ENCODE measurements around the gene PTH1R.

The PTH1R gene

DNA sequence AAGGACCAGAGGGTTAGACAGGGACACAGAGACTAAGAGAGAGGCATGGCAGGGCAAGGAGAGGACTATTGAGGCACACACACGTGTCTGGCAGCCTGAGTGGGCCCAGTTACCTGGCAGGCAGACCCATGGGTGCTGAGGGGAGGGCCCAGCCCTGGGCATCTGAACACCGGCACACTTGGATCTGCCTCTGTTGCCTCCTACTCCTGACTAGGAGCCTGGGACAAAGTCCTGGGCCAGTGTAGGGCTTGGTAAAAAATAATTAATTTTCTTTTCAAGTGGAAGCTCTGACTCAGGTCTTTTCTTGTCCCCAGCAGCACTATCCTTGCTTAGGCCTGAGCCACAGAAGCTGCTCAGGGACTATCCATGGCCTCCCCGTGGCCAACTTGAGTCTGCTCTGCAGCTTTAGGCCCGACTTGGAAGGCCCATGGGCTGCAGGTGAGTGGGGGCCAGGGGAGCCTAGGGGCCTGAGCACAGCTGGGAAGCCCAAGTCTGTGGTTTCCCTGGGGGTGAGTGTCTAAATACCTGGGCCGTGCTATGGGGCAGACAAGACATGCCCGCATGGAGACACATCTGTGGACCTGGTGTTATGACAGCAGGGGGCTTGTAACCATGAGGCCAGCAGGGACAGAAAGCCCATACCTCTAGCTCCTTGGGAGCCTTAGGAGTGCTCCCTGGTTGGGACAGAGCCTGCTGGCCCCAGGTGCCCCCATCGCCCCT is at the start of gene PTH1R:
PTH1R (plus strand) TSS at position 316 of the 720 bp plus-strand sequence. CDS start 5,839 bp downstream, outside the sequence.
- H3K4me3 Mint-ChIP-seq, result no peak within 1 kb of the TSS
- peaks cover 21% of the 10 kb centered on the region for H3K27me3 Mint-ChIP-seq (ENCODE audit: low read depth, poor library complexity)
- H3K9me3 Mint-ChIP-seq, result no peaks in the 10 kb centered on the region
- TF ChIP-seq, protein P1, sequence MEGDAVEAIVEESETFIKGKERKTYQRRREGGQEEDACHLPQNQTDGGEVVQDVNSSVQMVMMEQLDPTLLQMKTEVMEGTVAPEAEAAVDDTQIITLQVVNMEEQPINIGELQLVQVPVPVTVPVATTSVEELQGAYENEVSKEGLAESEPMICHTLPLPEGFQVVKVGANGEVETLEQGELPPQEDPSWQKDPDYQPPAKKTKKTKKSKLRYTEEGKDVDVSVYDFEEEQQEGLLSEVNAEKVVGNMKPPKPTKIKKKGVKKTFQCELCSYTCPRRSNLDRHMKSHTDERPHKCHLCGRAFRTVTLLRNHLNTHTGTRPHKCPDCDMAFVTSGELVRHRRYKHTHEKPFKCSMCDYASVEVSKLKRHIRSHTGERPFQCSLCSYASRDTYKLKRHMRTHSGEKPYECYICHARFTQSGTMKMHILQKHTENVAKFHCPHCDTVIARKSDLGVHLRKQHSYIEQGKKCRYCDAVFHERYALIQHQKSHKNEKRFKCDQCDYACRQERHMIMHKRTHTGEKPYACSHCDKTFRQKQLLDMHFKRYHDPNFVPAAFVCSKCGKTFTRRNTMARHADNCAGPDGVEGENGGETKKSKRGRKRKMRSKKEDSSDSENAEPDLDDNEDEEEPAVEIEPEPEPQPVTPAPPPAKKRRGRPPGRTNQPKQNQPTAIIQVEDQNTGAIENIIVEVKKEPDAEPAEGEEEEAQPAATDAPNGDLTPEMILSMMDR (IDR thresholded peaks at IDR 0.05), result no peak
- peaks cover 65% of the 10 kb centered on the region for H3K4me1 Mint-ChIP-seq
- H3K36me3 Mint-ChIP-seq (ENCODE audit: low read depth), result no peaks in the 10 kb centered on the region
- H3K27ac Mint-ChIP-seq, result peak within 1 kb of the TSS; percentile 54
- DNase-seq, result no peak

DNA sequence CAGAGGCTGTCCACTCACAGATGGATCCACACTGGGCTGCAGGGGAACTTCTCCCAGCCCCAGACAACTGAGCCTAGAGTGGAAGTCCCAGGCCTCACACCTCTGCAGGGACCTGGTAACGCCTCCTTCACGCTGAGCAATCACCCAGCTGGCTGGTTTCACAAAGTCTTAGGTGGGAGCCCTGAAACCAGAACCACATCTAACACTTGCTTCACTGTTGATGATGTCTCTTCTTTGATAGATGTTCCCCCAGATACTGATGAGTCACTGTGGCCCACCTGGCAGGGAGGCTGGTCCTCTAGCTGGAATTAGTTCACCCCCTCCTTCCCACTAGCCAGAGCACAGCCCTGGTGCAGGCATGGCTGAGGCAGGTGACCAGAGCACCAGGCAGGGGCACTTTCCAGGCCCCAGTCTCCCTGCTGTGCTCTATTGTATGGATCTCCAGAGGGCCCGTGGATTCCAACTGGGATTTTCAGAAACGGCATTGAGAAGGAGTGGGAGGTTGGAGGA is 47.8 kb upstream of the PTH1R start:
- no peaks in the 10 kb centered on the region for H3K36me3 Mint-ChIP-seq (ENCODE audit: low read depth)
- H3K4me1 Mint-ChIP-seq, result no peaks in the 10 kb centered on the region
- H3K9me3 Mint-ChIP-seq, result peaks cover 3% of the 10 kb centered on the region
- H3K27me3 Mint-ChIP-seq (ENCODE audit: low read depth, poor library complexity), result peaks cover 12% of the 10 kb centered on the region
- H3K4me3 Mint-ChIP-seq, result no peak overlapping the region
- no peak overlapping the region for H3K27ac Mint-ChIP-seq
- TF ChIP-seq, protein P1 (IDR thresholded peaks at IDR 0.05), result no peak
- no peak for DNase-seq

DNA sequence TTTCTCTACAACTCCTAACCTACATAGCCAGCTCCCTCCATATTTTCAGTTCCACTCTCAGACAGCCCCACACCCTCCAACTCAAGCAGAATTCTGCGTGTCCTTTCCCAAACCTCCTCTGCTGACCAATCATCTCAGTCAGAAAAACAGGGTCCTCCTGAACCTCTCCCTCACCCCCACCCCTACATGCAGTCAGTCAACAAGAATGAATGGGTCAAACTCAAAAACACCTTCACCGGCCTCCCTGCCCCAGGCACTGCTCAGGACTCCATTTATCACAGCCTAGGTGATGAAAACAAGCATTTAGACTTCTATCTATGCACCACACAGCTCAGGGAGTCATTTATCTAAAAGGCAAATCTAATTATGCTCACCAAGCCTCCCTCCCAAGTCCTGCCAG is 46.7 kb upstream of the PTH1R start:
- H3K9me3 Mint-ChIP-seq, result peaks cover 3% of the 10 kb centered on the region
- H3K4me1 Mint-ChIP-seq, result no peaks in the 10 kb centered on the region
- no peaks in the 10 kb centered on the region for H3K36me3 Mint-ChIP-seq (ENCODE audit: low read depth)
- H3K27me3 Mint-ChIP-seq (ENCODE audit: low read depth, poor library complexity), result peaks cover 9% of the 10 kb centered on the region
- no peak for DNase-seq
- no peak overlapping the region for H3K4me3 Mint-ChIP-seq
- H3K27ac Mint-ChIP-seq, result no peak overlapping the region
- TF ChIP-seq, protein P1 (IDR thresholded peaks at IDR 0.05), result no peak

DNA sequence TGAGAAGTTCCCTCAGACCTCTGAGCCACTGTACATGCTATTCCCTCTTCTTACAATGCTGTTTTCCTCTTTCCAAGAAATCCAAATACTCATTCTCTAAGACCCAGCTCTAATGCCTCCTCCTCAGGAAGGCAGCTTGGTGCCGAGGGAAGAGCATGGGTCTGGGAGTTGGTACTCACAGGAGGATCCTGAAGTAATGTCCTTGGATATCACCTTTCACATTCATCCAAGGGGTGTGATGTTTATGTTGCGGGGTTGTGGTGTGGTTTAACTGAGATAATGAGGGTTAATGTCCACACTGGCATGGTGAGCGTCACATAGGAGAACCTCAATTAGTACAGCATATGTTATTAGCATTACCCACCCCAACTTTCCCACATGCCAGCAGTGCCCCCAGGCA is 46.2 kb upstream of the PTH1R start:
- no peak for DNase-seq
- TF ChIP-seq, protein P1 (IDR thresholded peaks at IDR 0.05), result no peak
- Mint-ChIP-seq H3K27ac (no peak overlapping the region), H3K4me1 (no peaks in the 10 kb centered on the region), H3K4me3 (no peak overlapping the region), H3K36me3 (ENCODE audit: low read depth) (no peaks in the 10 kb centered on the region), H3K27me3 (ENCODE audit: low read depth, poor library complexity) (peaks cover 12% of the 10 kb centered on the region), H3K9me3 (peaks cover 3% of the 10 kb centered on the region)

DNA sequence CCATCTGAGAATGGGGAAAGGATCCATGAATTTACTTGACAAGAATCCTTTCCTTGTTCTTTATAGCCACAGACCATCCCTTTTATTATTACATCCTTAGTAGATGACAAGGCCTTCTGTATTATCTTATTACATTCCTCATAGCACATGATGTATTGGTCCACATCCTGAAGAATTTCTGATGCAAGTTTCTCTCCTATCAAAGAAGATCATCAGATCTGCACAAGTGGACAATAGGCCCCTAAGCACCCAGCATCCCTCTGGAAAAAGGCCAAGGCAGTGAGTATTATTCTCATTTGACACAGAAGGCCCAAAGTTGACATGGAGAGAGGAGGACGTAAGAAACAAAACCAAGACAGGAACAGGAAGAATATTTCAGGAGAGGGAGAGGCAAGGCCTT is 45.7 kb upstream of the PTH1R start:
- DNase-seq, result no peak
- Mint-ChIP-seq H3K4me1 (no peaks in the 10 kb centered on the region), H3K9me3 (peaks cover 6% of the 10 kb centered on the region), H3K36me3 (ENCODE audit: low read depth) (no peaks in the 10 kb centered on the region), H3K27ac (no peak overlapping the region), H3K27me3 (ENCODE audit: low read depth, poor library complexity) (peaks cover 12% of the 10 kb centered on the region), H3K4me3 (no peak overlapping the region)
- TF ChIP-seq, protein P1 (IDR thresholded peaks at IDR 0.05), result no peak
